Measurements from ENCODE around the gene CCBE1.

The CCBE1 gene

DNA sequence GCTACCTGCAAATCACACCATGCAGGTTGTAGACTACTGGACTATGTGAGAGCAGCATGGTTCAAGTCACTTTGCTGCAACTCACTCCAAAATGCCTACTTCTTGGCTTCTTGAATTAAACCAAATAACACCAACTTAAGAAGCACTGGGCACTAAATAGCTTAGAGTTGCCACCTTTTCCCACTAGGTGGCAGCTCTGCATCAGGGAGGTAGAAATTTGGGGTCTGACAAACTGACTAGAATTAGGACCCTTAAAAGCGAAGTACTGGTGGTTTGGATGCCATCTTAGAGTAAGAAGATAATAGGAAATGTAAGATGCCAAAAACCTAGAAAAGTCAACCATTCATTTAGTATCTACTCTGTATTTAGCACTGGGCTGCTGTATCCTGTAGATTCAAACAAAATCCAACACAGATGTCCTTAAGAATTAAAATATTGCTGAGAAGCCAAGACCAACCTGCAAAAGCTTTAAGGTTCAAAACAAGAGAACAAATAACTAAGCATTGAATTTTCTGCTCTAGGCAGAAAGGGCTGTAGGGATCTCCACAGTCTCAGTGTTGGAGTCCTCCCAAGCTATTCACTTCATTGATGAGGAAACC, 65.5 kb downstream of the CCBE1 start:
- H3K4me3 ChIP-seq (ENCODE audit: low read depth, low read length), result no peak overlapping the region
- H3K36me3 ChIP-seq, result no peaks in the 10 kb centered on the region
- no peaks in the 10 kb centered on the region for H3K9me3 ChIP-seq
- TF ChIP-seq CTCF (IDR thresholded peaks at IDR 0.05; ENCODE audit: low read depth, low read length), result peak; percentile 65
- DNase-seq, result no peak
- no peaks in the 10 kb centered on the region for H3K4me1 ChIP-seq
- no peaks in the 10 kb centered on the region for H3K27me3 ChIP-seq

DNA sequence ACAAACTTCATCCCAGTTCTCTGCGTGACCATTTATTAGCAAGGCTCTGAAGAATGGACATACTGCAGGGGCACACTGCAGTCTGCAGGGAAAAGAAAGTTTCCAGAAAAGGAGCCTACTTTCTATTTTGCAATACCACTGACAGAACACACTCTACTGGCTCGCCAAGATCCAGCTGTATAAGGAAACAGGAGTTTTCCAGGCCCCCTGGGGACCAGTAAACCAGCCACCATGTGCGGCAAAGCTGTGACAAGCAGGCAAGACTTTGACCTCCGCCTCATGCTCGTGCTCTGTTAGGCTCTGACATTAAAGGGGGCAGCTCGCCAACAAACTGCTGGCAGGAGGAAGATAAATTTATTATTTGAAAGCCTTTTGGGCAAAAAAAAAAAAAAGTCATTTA, 67.3 kb downstream of the CCBE1 start:
- Histone ChIP-seq H3K4me3 (ENCODE audit: low read depth, low read length) (no peak overlapping the region), H3K9me3 (no peaks in the 10 kb centered on the region), H3K36me3 (no peaks in the 10 kb centered on the region), H3K27me3 (no peaks in the 10 kb centered on the region), H3K4me1 (no peaks in the 10 kb centered on the region)
- TF ChIP-seq CTCF (IDR thresholded peaks at IDR 0.05; ENCODE audit: low read depth, low read length), result no peak
- peak; percentile 62 for DNase-seq

DNA sequence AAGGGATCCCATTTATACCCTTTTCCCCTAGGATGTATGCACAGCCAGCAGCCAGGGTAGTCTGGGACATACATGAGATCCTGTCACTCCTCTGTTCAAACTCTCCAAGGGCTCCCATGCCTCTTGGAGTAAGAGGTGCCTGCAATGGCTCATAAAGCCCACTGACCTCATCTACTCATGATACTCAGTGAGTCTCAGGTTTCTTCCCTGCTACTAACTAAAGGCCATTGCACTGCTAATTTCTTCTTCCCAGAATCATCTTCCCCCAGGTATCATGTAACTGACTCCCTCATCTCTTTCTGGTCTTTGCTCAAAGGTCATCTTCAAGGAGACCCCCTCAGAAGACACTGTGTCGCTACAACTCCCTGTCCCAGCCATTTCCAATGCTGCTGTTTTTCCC, 68.2 kb downstream of the CCBE1 start:
- no peak for TF ChIP-seq CTCF (IDR thresholded peaks at IDR 0.05; ENCODE audit: low read depth, low read length)
- H3K9me3 ChIP-seq, result no peaks in the 10 kb centered on the region
- H3K27me3 ChIP-seq, result no peaks in the 10 kb centered on the region
- DNase-seq, result no peak
- no peaks in the 10 kb centered on the region for H3K4me1 ChIP-seq
- no peaks in the 10 kb centered on the region for H3K36me3 ChIP-seq
- no peak overlapping the region for H3K4me3 ChIP-seq (ENCODE audit: low read depth, low read length)

- Histone ChIP-seq H3K4me3 (ENCODE audit: low read depth, low read length) (no peak overlapping the region), H3K9me3 (no peaks in the 10 kb centered on the region), H3K4me1 (no peaks in the 10 kb centered on the region), H3K36me3 (no peaks in the 10 kb centered on the region), H3K27me3 (no peaks in the 10 kb centered on the region)
- no peak for DNase-seq
- no peak for TF ChIP-seq CTCF (IDR thresholded peaks at IDR 0.05; ENCODE audit: low read depth, low read length)
Observed at GRCh38 chr18:59627414-59627813, 69.8 kb downstream of the CCBE1 start.

DNA sequence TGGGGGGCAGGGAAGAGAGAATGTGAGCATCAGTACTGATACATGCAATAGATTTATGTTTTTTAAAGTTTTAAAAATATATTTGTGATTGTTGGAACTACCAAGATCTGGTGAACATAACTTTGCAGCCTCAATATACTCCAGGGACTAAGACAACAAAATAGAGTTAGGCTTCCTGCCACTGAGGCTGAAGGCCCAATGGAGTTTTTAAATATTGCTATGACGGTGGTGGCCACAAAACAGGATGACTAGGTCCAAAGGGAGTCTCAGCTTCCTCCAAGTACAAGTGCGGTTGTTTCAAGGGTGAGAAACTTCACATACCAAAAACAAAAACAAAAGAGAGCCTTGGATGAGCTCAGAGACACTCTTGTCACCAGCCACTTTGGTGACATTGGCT, 72.9 kb downstream of the CCBE1 start:
- Histone ChIP-seq H3K27me3 (no peaks in the 10 kb centered on the region), H3K9me3 (no peaks in the 10 kb centered on the region), H3K36me3 (no peaks in the 10 kb centered on the region), H3K4me1 (no peaks in the 10 kb centered on the region), H3K4me3 (ENCODE audit: low read depth, low read length) (no peak overlapping the region)
- DNase-seq, result no peak
- TF ChIP-seq CTCF (IDR thresholded peaks at IDR 0.05; ENCODE audit: low read depth, low read length), result no peak

DNA sequence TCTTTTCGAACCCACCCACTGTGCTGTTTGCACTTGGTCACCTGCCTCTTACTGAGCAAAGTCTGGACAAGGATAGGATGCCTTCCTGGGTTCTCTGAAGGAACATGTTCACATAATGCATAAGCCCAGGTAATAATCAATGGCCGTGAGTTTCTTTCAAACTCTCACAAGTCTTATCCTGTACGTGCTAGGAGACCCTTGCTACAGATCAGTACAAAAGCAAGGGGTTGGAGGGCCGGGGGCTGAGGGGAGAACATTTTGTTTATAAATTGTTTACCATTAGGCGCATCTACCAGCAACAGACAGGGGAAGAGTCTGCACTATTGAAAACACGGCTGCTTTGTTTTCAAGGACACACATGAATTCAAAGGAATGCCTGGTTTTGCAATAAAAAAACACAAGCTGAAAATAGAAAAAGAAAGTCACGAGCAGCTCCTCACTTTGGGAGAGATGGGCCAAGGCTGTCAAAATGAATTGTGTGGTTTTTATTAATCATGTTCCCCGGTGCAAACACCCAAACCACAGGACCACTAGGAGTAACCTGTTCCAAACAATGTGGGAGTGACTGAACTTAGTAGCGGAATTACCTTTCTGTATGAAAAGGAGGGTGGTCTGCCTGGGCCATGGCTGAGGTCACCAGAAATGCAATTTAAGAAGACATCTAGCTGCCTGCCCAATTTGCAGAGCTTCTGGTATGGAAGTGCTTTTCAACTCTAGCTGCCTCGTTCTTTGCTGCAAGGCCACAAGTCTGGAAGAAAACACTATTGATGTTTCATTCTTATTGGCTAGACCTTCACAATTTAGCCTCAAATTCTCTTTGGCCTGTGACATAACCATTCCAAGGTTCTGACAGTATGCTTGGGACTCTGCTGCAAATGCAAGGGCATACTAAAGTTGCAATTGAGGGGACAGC, 73.5 kb downstream of the CCBE1 start:
- no peak for DNase-seq
- Histone ChIP-seq H3K4me3 (ENCODE audit: low read depth, low read length) (no peak overlapping the region), H3K4me1 (no peaks in the 10 kb centered on the region), H3K9me3 (no peaks in the 10 kb centered on the region), H3K27me3 (no peaks in the 10 kb centered on the region), H3K36me3 (no peaks in the 10 kb centered on the region)
- no peak for TF ChIP-seq CTCF (IDR thresholded peaks at IDR 0.05; ENCODE audit: low read depth, low read length)
